ENCODE measurements around the gene ZMIZ1.
"Not testable (repeated sequence)": the region's sequence is repeated elsewhere in the genome, so short reads cannot be mapped to it uniquely, and the experiment has no call there.

Gene ZMIZ1

DNA sequence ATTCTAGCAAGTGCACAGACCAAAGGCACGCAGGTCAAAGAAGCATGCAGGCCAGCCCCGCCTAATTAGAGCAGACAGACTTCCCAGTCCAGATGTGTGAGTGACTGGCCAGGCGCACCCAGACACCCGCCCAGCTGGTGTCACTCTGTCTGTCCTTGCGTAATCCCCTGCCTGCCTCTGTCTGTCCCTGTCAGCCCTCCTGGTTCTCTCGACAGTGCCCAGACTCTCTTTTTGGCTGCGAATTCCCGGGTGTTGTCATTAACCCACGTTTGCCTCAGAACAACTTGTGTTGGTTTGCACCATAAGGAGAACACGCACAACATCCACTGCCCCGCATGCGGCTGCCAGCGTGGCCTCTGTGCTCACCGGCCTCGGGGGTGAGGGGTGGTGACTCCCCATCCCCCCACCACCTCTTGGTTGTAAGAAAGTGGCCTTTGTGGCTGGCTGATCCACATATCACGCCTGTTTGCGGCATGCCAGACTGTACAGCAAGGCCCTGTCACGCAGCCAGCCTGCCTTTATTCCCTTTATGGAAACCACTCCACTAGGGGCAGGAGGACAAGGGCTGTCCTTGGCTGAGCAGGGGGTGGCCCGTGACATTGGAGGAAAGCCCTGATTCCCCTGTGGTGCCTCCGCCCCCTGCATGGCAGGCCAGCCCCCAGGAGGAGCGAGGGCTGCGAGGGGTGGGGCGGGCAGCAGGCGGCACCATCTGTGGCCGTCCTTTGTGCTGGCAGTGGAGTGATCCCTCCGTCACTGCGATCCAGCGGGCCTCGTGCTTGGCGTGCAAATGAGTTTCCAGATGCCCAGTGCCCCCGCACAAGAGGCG is 205.7 kb downstream of the ZMIZ1 start:
- no peak for FAIRE-seq

DNA sequence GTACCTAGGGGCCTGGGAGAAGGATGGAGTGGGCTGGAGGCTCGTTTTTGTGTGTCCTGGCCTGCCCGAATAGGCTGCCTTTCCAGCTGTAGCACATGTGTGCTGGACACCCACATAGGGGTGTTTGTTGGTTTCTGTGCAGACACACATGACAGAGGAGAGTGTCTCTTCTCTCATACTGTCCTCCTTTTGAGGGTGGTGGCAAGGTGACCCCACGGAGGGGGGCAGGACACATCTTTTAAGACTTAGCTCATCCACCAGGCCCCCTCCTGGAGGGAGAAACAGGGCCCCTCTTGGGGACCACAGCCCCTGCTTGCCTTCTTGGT is 206.3 kb downstream of the ZMIZ1 start:
- FAIRE-seq: no peak

DNA sequence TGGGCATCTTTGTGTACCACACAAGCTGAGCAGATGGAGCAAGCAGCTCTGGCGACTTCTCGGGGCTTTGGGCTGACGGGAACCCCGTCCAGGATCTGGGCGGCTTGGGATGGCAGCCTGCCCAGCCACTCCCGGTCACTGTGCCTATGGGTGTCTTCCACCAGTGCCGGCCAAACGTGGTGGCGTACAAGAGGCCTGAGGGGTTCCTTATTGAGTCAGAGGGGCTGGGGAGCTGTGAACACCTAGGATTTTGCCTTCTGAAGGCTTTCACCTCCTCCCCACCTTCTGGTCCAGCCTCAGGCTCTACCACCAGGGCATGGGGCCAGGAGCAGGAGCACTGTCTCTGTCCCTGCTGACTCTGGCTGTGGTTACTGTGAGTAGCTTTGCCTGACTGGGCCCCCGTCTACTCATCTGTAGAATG is 206.7 kb downstream of the ZMIZ1 start:
- FAIRE-seq: no peak

DNA sequence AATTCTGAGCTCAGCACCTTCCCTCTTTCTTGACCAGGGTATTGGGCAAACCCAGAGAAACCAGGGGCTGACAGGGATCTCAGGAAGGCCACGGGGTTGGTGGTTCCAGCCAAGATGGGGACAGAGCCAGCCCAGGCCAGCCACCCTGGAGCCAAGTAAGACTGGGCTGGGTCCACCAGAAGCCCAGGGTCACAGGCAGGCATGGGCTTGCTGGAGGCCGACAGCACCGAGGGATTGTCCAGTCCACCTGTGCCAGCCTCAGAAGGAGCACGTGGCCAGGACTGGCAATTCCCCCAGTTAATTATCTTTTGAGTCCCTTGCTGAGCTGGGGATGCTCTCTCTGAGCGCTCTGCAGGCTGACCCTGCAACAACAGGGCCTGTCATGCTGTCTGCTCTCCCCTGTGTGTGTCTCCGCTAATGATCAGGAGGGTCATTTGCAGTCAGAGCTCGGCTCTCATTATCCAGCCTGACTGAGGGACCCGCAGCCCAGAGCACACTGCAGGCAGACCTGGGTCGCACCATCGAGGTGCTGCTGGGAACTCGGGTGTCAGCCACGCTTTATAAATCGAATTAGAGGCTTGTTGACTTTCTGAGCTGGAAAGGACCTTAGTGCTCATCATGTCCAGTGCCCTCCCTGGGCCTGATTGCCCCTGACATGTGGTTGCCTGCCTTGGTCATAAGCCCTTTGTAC is 209.0 kb downstream of the ZMIZ1 start:
- FAIRE-seq: no peak

DNA sequence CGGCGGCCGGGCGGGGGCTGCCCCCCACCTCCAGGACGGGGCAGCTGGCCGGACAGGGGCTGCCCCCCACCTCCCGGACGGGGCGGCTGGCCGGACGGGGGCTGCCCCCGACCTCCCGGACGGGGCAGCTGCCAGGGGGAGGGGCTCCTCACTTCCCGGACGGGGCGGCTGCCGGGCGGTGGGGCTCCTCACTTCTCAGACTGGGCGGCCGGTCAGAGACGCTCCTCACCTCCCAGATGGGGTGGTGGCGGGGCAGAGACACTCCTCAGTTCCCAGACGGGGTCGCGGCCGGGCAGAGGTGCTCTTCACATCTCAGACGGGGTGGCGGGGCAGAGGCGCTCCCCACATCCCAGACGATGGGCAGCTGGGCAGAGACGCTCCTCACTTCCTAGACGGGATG is 210.3 kb downstream of the ZMIZ1 start:
- not testable (repeated sequence) for FAIRE-seq

DNA sequence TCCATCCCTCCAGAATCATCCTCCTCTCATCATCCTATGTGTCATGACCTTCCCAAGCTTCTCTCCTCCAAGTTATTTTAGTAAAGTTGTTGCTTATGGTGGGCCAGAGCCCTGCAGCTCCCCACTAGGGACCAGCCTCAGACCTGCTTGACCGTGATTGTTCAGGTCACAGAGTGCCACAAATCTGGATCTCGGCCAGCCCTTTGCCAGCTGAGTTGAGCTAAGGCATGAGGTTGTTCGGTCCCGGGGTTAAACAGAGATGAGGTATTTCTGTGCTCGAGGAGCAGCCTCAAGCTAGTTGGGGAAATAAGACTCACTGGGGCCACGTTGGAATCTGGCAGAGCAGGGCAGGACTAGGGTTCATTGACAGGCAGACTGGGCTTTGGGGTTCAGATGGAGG is 212.2 kb downstream of the ZMIZ1 start:
- no peak for FAIRE-seq

DNA sequence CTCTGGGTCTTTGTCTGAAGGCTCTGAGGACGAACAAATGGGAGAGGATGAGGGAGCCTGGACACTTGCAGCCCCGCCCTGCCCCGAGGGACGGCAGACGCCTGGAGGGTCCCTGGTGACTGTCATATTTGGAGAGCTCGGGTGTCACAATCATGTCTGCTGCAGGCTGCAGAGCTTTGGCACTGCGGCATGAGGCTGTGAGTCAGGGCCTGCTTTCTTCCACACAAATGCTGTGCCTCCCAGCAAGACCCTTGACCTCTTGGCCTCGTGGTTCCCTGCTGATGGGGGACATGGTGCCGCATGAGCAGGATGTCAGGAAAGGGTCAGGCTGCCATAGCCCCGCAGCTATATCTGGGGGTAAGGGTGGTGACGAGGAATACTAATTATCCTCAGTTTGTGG is 213.6 kb downstream of the ZMIZ1 start:
- no peak for FAIRE-seq

DNA sequence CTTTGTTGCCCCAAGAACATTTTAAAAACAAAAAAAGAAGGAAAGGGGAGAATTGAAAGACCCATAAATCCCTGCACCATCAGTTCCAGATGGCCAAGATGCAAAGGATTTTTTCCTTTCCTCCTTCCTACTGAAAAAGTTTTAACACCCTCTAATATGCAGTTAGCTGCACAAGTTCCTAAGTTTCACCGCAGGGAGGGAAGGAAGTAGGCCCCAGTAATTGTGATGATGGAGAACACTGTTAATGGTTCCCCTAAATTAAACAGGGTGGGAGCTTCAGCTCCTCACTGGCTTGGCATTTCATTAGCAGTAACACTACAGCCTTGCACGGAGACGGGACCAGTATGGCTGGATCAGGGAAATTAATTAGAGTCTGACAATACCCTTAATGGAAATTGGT is 214.8 kb downstream of the ZMIZ1 start:
- FAIRE-seq: no peak

DNA sequence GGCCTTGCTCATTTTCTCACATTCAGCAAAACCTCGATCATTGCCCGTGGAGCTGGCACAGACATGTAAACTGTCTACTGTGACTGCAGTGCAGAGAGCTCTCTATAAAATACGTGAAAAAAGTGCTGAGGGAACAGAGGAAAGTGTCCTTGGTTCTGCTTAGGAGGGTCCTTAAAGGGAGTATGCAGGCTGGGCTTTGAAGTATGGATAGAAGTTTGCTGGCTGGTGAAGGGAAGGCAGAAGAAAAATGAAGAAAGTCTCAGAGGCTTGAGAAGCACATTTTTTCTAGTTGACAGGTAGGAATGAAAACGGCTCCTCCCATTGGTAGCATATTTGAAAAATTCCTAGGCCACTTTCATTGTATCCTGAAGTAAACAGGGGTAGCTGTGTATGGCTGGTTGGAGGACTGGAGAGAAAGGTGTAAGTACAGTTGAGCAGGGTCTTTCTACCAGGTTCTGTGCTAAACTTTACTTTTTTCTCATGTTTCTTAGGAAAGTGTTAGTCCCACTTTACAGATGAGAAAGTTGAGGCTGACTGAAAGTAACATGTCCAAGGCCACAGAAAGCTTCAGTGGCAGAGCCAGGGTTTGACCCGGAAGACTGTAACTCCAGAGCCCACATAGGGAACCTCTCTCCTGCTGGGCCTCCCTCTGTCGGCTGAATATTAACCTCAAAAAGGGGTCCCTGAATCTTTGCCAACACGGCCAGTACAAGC is 215.5 kb downstream of the ZMIZ1 start:
- no peak for FAIRE-seq

DNA sequence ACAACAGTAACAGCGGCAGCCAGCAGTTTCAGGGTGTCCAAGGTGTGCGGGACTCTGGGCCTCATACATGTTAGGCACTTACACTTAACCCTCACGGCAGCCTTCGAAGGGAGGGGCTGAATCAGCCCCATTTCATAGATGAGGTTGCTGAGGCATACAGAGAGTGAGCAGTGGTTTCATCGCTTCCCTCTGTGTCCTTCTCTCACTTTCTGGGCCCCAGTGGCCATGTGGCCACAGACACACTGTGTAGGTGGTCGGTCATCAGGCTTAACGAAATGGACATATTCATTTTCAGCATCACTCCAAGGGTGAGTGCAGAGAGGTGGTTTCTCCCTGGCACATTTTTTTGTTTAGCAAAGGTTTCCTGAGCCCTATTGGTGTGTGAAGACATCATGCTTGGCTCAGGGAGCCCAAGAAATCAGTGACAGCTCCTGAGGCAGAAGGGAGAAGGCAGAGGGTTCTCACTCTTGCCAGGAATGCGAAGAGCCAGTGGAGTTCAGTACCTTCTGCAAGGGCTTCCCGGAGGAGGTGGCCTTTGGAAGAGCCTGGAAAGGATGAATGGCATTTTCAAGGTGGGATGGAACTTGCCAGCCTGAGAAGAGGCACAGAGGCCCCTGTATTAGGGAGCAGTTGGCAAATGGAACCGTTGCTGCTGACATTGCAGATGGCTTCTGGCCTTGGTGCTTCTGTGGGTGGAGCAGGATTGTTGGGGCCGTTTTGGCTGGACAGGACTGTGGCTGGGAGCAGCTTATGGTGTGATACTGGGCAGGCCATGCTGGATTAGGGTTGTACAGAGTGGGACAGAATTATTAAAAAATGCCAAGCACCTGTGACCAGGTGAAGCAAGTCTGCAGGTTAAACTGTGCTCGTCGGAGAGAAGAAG is 216.8 kb downstream of the ZMIZ1 start:
- no peak for FAIRE-seq

DNA sequence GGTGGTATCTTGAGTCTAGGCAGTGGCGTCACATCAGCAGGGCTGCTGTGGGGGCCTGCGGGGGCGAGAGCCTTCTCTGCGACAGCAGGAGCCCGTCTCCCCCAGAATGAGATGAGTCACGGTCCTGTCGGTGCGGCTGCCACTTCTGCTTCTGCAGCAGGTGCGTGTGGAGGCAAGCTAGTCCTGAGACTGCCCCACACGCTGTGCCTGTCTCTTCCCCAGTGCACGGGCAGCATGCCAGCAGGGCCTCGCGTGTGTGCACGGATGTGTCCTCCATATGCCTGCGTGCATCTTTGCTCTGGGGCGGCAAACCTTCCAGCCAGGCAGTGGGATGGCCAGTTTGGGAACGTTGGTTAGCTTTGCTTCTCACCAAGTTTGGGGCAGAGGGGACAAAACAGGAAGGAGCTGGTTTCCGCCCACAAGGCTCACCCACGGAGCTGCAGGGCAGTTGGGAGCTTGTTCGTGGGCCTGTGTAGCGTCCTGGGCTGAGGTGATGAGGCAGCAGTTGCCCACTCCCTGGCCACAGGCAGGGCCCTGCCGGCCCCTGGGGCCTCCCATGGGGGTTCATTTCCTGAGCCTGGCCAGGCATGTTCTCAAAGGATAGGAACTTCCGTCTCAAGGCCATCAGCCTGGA is 217.7 kb downstream of the ZMIZ1 start:
- FAIRE-seq: no peak

DNA sequence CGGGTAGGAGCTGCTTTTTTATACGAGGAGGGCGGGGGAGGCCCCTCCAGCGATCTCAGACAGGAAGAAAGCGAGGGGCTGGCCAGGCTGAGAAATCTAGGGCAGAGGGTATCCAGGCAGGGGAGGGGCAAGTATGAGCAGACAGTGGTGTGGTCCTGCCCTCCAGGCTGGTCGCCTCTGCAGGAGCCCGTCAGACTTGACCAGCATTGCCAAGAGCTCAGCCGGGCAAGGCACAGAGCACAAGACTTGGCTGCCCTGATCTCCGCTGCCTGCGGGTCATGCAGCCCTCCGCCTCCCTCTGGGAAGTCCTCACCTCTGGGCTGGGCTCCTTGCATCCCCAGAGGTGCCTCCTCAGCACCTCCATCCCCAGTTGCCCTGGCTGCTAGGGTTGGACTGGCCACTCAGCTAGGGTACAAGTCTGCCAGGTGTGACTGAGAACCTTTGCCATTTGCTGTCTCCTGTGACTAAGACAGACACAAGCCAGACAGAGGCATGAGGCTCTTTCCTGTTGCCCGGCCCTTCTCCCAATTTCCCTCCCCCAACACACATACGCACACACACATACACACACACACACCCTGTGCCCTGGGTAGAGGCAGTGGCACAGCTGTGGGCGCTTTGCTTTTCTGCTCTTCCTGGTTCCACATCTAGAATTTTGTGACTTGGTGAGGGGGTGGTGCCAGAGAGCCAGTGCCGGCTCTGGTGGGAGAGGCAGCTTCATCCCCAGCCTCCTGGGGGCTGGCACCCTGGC is 219.4 kb downstream of the ZMIZ1 start:
- no peak for FAIRE-seq

DNA sequence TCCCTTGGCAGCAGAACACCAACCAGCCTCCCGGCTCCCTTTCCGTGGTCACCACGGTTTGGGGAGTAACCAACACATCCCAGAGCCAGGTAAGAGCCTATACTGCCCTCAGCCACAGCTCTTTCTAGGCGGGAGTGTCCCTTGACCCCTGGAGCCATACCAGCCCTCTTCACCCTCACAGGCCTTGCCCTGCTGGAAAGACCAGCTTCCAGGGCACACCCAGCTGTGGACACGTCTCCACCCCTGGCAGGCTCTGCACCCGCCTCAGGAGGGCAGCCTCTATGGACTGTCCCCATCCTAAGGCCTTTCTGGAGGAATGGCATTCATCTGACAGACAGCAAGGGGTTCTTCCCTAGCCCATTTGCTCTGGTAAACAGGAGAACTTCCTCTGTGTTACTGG is 221.0 kb downstream of the ZMIZ1 start:
- FAIRE-seq: no peak

DNA sequence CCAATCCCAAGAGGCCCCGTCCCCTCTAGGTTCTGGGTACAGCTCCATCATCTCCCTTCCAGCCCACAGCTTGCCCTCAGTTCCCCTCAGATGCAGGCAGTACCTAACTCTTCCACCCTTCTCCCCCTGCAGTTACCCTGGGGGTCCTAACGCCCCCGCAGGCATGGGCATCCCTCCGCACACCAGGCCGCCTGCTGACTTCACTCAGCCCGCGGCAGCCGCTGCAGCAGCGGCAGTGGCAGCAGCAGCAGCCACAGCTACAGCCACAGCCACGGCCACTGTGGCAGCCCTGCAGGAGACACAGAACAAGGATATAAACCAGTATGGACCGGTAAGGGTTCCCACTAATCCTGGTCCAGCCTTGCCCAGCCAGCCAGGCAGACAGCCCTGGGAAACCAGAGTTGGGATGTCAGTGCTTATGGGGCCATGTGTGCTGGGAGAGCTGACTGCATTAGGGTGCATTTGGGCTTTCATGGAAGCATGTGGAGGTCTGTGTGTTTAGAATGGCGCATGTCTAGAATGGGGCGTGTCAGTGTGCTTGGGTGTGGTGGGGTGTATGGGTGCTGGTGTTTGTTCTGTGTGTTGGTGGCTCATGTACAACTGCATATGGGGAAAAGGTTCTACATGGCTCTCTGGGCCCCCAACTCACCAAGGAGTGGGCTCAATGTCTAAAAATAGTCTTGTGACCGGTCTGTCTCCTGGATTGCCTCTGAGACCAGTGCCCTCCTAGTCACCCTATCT is 223.4 kb downstream of the ZMIZ1 start:
- FAIRE-seq: no peak

DNA sequence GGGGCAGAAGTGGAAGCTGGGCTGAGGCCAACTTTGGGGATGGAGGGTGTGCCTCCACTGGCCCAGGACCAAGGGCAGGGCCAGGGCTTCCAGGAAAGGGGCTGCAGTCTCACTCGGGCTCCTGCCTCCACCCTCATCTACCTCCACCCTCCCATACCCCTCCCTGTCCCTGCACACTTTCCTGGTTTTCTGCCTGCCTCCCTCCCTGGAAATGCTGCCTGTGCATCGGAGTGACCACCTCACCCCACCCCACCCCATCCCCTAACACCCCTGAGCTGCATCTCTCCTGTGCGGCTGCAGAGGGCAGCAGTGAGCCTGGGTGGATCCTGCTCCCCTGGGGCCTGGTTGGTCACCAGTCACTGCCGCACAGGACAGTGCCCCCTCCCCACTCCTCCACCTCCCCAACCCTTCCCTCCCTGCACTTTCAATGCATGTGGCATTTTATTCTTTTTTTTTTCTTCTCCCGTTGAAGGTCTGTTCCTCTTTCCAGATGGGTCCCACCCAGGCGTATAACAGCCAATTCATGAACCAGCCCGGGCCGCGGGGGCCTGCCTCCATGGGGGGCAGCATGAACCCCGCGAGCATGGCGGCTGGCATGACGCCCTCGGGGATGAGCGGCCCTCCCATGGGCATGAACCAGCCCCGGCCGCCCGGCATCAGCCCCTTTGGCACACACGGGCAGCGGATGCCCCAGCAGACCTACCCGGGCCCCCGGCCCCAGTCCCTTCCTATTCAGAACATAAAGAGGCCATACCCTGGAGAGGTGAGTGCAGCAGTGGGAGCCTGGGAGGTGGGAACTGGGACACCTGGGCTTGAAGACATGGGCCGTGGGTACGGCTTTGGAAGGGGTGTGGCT is 224.4 kb downstream of the ZMIZ1 start:
- no peak for FAIRE-seq

DNA sequence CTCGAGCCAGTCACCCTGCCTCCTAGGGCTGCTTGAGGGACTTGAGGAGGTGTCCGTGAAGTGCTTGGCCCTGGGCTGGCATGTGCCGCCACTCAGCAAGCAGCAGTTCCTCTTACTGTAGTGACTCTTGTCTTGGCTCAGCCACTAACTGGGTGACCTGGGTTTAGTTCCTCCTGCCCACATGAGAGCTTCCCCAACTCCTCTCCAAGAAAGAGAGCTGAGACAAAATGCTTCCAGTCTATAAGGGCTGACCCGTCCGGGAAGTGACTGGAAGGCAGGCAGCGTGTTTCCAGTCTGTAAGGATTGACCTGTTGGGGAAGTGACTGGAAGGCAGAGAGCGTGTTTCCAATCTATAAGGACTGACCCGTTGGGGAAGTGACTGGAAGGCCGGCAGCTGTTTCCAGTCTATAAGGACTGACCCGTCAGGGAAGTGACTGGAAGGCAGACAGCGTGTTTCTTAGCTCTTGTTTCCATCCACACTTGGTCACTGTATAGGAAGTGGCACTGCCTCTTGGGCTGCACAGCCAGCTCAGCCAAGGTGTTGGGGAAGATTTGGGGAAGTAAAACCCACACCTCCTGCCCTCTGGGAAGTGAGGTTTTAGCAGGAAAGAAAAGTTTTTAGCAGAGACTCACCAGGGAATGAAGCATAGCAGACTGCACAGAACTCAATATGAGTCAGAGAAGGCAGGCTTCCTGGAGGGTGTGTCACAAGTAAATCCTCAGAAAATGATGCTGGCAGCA is 225.2 kb downstream of the ZMIZ1 start:
- FAIRE-seq: no peak

DNA sequence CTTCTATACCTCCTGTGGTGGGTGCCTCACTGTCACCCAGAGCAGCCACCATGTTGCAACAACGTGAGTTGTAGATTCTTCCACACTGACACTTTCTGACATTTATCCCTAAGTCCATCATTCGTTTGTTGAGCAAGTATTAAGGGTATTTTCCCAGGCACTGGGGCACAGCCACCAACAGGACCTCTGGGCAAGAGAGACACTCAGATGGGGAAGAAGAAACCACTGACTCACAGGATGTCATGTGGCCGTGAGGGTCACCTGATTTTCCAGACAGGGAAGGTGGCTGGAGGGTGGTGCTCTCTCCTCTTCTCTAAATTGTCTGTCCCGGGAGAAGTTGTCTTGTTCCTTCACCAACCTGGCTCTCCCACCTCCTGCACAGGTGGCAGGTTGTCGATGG is 226.8 kb downstream of the ZMIZ1 start:
- no peak for FAIRE-seq

DNA sequence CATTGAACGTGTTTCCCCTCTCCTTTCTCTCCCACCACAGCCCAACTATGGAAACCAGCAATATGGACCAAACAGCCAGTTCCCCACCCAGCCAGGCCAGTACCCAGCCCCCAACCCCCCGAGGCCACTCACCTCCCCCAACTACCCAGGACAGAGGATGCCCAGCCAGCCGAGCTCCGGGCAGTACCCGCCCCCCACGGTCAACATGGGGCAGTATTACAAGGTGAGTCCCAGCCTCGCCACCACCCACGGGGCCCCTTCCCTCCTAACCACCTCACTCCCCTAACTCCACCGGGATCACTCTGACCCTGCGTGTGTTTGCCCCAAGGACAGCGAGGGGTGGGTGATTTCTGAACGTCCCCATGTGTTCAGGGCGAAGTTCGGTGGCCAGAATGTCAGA is 227.7 kb downstream of the ZMIZ1 start:
- no peak for FAIRE-seq

All from endometrium (tissue), 2 donors.